Measurements from ENCODE around the gene PPP3CA.

PPP3CA gene

DNA sequence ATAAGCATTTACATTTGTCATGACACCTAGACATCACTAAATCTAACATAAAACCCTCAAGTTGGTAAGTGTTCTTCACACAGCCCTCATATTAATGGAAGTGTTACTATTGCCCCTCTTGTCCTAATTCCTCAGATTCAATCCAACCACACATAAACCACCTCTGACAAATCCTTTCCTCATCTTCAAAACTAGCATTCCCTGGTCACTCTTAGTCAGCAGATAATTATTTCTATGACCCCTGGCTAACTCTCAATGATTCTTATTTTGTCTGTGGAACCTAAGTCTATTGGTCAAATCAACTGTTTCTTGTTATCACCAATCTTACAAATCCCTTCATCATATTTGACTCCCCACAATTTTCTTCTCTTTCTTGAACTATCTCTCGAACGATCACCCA lies 168.6 kb downstream of the PPP3CA start:
- Histone ChIP-seq H4K8ac (ENCODE audit: low read depth, low read length) (no peak overlapping the region), H3K18ac (ENCODE audit: low read length) (no peak overlapping the region), H3K79me2 (ENCODE audit: control insufficient read depth, insufficient read depth, low read length, poor library complexity) (no peaks in the 10 kb centered on the region), H3K79me1 (ENCODE audit: low read length) (no peaks in the 10 kb centered on the region), H4K91ac (ENCODE audit: low read depth, low read length) (no peak overlapping the region), H4K12ac (ENCODE audit: low read depth, low read length) (no peak overlapping the region), H3K4ac (ENCODE audit: low read depth, low read length) (no peak overlapping the region), H2BK12ac (ENCODE audit: low read length) (no peak overlapping the region), H3K4me3 (ENCODE audit: low read depth, low read length) (no peak overlapping the region), H3K27ac (ENCODE audit: low read depth, low read length) (no peak overlapping the region), H3K9me3 (ENCODE audit: insufficient read depth, low read depth, low read length) (no peaks in the 10 kb centered on the region), H3K4me1 (ENCODE audit: control insufficient read depth in 1 of 2, insufficient read depth in 2 of 2, low read length in 2 of 2) (no peaks in the 10 kb centered on the region), H2BK5ac (ENCODE audit: low read depth, low read length, poor library complexity) (no peak overlapping the region), H3K27me3 (ENCODE audit: insufficient read depth, low read length) (no peaks in the 10 kb centered on the region), H2AK5ac (ENCODE audit: low read length) (no peak overlapping the region), H3K4me2 (ENCODE audit: low read length) (no peak overlapping the region), H3K23ac (ENCODE audit: low read length) (no peak overlapping the region), H2BK120ac (ENCODE audit: insufficient read depth, low read length, poor library complexity) (no peak overlapping the region), H3K9ac (ENCODE audit: low read length) (no peak overlapping the region), H3K36me3 (ENCODE audit: control insufficient read depth in 1 of 2, insufficient read depth in 2 of 2, low read length in 2 of 2) (no peaks in the 10 kb centered on the region), H2AFZ (ENCODE audit: insufficient read depth, low read length, poor library complexity) (no peak overlapping the region), H3K14ac (ENCODE audit: low read length) (no peak overlapping the region)
- WGBS (ENCODE audit: extremely low coverage, insufficient coverage, insufficient read length) = 100% methylated on average over 2 of the region's 2 CpGs
- DNase-seq = no peak

- Histone ChIP-seq H4K12ac (ENCODE audit: low read depth, low read length) (no peak overlapping the region), H3K4me1 (ENCODE audit: control insufficient read depth in 1 of 2, insufficient read depth in 2 of 2, low read length in 2 of 2) (no peaks in the 10 kb centered on the region), H3K79me1 (ENCODE audit: low read length) (no peaks in the 10 kb centered on the region), H3K9me3 (ENCODE audit: insufficient read depth, low read depth, low read length) (no peaks in the 10 kb centered on the region), H4K8ac (ENCODE audit: low read depth, low read length) (no peak overlapping the region), H3K9ac (ENCODE audit: low read length) (no peak overlapping the region), H3K14ac (ENCODE audit: low read length) (no peak overlapping the region), H2AK5ac (ENCODE audit: low read length) (no peak overlapping the region), H3K27ac (ENCODE audit: low read depth, low read length) (no peak overlapping the region), H3K4me2 (ENCODE audit: low read length) (no peak overlapping the region), H3K4me3 (ENCODE audit: low read depth, low read length) (no peak overlapping the region), H3K18ac (ENCODE audit: low read length) (no peak overlapping the region), H3K79me2 (ENCODE audit: control insufficient read depth, insufficient read depth, low read length, poor library complexity) (no peaks in the 10 kb centered on the region), H2BK120ac (ENCODE audit: insufficient read depth, low read length, poor library complexity) (no peak overlapping the region), H2BK12ac (ENCODE audit: low read length) (no peak overlapping the region), H3K27me3 (ENCODE audit: insufficient read depth, low read length) (no peaks in the 10 kb centered on the region), H4K91ac (ENCODE audit: low read depth, low read length) (no peak overlapping the region), H2AFZ (ENCODE audit: insufficient read depth, low read length, poor library complexity) (no peak overlapping the region), H2BK5ac (ENCODE audit: low read depth, low read length, poor library complexity) (no peak overlapping the region), H3K4ac (ENCODE audit: low read depth, low read length) (no peak overlapping the region), H3K23ac (ENCODE audit: low read length) (no peak overlapping the region), H3K36me3 (ENCODE audit: control insufficient read depth in 1 of 2, insufficient read depth in 2 of 2, low read length in 2 of 2) (no peaks in the 10 kb centered on the region)
- DNase-seq = no peak
- no CpG with 5 or more reads among the region's 1 CpG for WGBS (ENCODE audit: extremely low coverage, insufficient coverage, insufficient read length)
These were observed 170.2 kb downstream of the PPP3CA start for GRCh38 chr4:101177154-101177553.

DNA sequence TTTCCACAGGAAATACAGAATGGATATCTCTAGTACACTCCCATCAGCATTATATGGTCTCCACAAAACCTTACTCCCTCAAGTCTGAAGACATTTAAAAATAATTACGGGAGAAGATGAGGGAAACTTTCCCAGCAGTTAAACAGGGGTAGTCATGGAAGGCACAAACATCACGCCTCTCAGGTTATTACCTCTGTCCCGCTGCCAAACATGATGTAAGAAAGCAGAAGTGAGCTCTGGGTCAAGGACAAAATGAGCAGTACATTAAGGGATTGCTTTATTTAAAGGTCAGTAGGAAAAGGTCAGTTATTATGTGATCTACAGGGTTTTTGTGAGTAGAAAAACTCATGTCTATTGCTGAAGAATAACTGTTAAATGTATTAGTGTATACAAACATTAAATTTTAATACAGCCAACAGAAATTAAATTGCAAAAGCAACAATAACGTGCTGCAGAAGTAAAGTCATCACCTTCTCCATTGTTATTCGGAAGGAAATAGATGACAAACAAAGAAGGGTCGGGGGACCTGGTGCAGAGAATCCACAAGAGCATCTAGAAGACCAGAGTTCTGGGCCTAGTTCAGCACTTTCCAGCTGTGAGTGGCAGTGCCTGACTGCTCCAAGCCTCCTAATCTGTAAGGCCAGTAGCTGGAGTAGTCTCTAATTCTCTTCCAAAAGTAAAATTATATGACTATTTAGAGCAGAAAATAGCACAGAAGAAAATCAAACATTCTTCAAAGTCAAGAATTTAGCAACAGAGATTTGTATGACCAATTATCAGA lies 171.2 kb downstream of the PPP3CA start:
- H4K12ac ChIP-seq (ENCODE audit: low read depth, low read length) = no peak overlapping the region
- no peaks in the 10 kb centered on the region for H3K27me3 ChIP-seq (ENCODE audit: insufficient read depth, low read length)
- no peaks in the 10 kb centered on the region for H3K79me1 ChIP-seq (ENCODE audit: low read length)
- H3K4me1 ChIP-seq (ENCODE audit: control insufficient read depth in 1 of 2, insufficient read depth in 2 of 2, low read length in 2 of 2) = no peaks in the 10 kb centered on the region
- no peak overlapping the region for H3K23ac ChIP-seq (ENCODE audit: low read length)
- WGBS (ENCODE audit: extremely low coverage, insufficient coverage, insufficient read length) = no CpG with 5 or more reads among the region's 6 CpGs
- no peak overlapping the region for H3K4me2 ChIP-seq (ENCODE audit: low read length)
- no peak overlapping the region for H4K91ac ChIP-seq (ENCODE audit: low read depth, low read length)
- H2AK5ac ChIP-seq (ENCODE audit: low read length) = no peak overlapping the region
- no peak overlapping the region for H2BK120ac ChIP-seq (ENCODE audit: insufficient read depth, low read length, poor library complexity)
- H3K27ac ChIP-seq (ENCODE audit: low read depth, low read length) = no peak overlapping the region
- H4K8ac ChIP-seq (ENCODE audit: low read depth, low read length) = no peak overlapping the region
- H2AFZ ChIP-seq (ENCODE audit: insufficient read depth, low read length, poor library complexity) = no peak overlapping the region
- H3K18ac ChIP-seq (ENCODE audit: low read length) = no peak overlapping the region
- no peak overlapping the region for H3K4me3 ChIP-seq (ENCODE audit: low read depth, low read length)
- no peak overlapping the region for H3K14ac ChIP-seq (ENCODE audit: low read length)
- H2BK12ac ChIP-seq (ENCODE audit: low read length) = no peak overlapping the region
- DNase-seq = no peak
- no peak overlapping the region for H3K9ac ChIP-seq (ENCODE audit: low read length)
- no peak overlapping the region for H3K4ac ChIP-seq (ENCODE audit: low read depth, low read length)
- H2BK5ac ChIP-seq (ENCODE audit: low read depth, low read length, poor library complexity) = no peak overlapping the region
- H3K36me3 ChIP-seq (ENCODE audit: control insufficient read depth in 1 of 2, insufficient read depth in 2 of 2, low read length in 2 of 2) = no peaks in the 10 kb centered on the region
- H3K9me3 ChIP-seq (ENCODE audit: insufficient read depth, low read depth, low read length) = no peaks in the 10 kb centered on the region
- no peaks in the 10 kb centered on the region for H3K79me2 ChIP-seq (ENCODE audit: control insufficient read depth, insufficient read depth, low read length, poor library complexity)

DNA sequence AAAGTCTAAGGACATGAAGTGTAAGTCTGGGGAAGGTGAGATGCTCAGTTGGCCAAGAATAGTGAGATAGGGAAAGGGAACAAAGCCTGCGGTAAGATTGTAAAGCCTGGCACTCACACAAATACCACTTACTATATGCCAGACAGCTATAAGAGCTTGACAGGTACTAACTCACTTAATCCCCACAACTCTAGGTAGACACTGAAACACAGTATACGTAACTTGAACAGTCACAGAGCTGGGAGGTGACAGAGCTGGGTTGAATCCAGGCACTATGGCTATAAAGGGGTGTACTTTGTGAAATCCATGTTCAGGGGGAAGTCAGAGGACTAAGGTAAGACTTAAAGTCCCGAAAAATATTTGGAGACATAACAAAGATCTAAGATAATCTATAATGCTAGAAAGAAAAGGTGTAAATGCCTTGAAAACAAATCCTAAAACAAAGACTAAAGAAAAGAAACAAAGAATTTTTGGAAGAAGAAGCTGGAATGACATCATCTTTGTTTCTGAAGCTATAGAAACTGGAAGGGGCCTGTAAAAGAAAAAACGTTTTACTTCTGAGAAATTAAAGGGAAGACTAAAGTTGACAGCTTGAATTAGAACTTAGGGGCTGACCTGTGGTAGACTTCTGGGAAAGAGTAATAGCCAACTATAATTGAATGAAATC lies 172.5 kb downstream of the PPP3CA start:
- no peak overlapping the region for H2BK120ac ChIP-seq (ENCODE audit: insufficient read depth, low read length, poor library complexity)
- no peaks in the 10 kb centered on the region for H3K27me3 ChIP-seq (ENCODE audit: insufficient read depth, low read length)
- H3K9me3 ChIP-seq (ENCODE audit: insufficient read depth, low read depth, low read length) = no peaks in the 10 kb centered on the region
- no CpG with 5 or more reads among the region's 4 CpGs for WGBS (ENCODE audit: extremely low coverage, insufficient coverage, insufficient read length)
- H3K9ac ChIP-seq (ENCODE audit: low read length) = no peak overlapping the region
- no peak for DNase-seq
- H3K4me1 ChIP-seq (ENCODE audit: control insufficient read depth in 1 of 2, insufficient read depth in 2 of 2, low read length in 2 of 2) = no peaks in the 10 kb centered on the region
- no peak overlapping the region for H3K4me2 ChIP-seq (ENCODE audit: low read length)
- no peak overlapping the region for H3K4me3 ChIP-seq (ENCODE audit: low read depth, low read length)
- no peak overlapping the region for H4K91ac ChIP-seq (ENCODE audit: low read depth, low read length)
- H2BK5ac ChIP-seq (ENCODE audit: low read depth, low read length, poor library complexity) = no peak overlapping the region
- no peaks in the 10 kb centered on the region for H3K79me2 ChIP-seq (ENCODE audit: control insufficient read depth, insufficient read depth, low read length, poor library complexity)
- H3K79me1 ChIP-seq (ENCODE audit: low read length) = no peaks in the 10 kb centered on the region
- no peak overlapping the region for H3K14ac ChIP-seq (ENCODE audit: low read length)
- no peaks in the 10 kb centered on the region for H3K36me3 ChIP-seq (ENCODE audit: control insufficient read depth in 1 of 2, insufficient read depth in 2 of 2, low read length in 2 of 2)
- H3K18ac ChIP-seq (ENCODE audit: low read length) = no peak overlapping the region
- H3K23ac ChIP-seq (ENCODE audit: low read length) = no peak overlapping the region
- H3K4ac ChIP-seq (ENCODE audit: low read depth, low read length) = no peak overlapping the region
- H2AK5ac ChIP-seq (ENCODE audit: low read length) = no peak overlapping the region
- no peak overlapping the region for H4K12ac ChIP-seq (ENCODE audit: low read depth, low read length)
- no peak overlapping the region for H2AFZ ChIP-seq (ENCODE audit: insufficient read depth, low read length, poor library complexity)
- no peak overlapping the region for H3K27ac ChIP-seq (ENCODE audit: low read depth, low read length)
- H2BK12ac ChIP-seq (ENCODE audit: low read length) = no peak overlapping the region
- H4K8ac ChIP-seq (ENCODE audit: low read depth, low read length) = no peak overlapping the region
